ENCODE results near the gene DLX2. TPM values are rescaled to one million over a fixed set of nuclear protein-coding genes. Genes with fewer than 3 reads are reported as not detected.

The DLX2 gene
- total and polyA plus RNA-seq, 2 of the 13 experiments (the other 11 are each of a cell fraction or from before 2014, with no cell fraction given): 0.07 to 0.15 TPM

GRCh38 chr2:172053486-172053885 lies 49.2 kb downstream of the DLX2 start:
- no peaks in the 10 kb centered on the region for H4K20me1 ChIP-seq (ENCODE audit: insufficient read depth, low read length)
- ATAC-seq (no peak), FAIRE-seq (no peak), DNase-seq (ENCODE audit: low spot score) (no peak)
- no peak overlapping the region for H3K9ac ChIP-seq (ENCODE audit: insufficient read depth, low read depth, low read length)
- H3K36me3 ChIP-seq (replicated peaks in 1 of 2; ENCODE audit: control insufficient read depth in 1 of 2, insufficient read depth in 2 of 2, low read length in 2 of 2): no peaks in the 10 kb centered on the region
- intact Hi-C loops (cut with micrococcal nuclease; ENCODE audit: unreplicated experiment): loop anchor here (2.0 to 10.0 kb wide), 3 partner anchors 34 to 49 kb away; partner anchors contain the start of genes DLX1 and DLX2
- no peaks in the 10 kb centered on the region for H3K79me2 ChIP-seq (ENCODE audit: insufficient read depth, low read length)
- no TSS peak for BruUV-seq (replicated peaks)
- no peaks in the 10 kb centered on the region for H3K9me3 ChIP-seq (ENCODE audit: low read length)
- H2AFZ ChIP-seq (ENCODE audit: low read length): no peak overlapping the region
- in situ Hi-C loops (cut with HindIII; ENCODE audit: extremely low pct_ligation_motif_present, low pct_unique_long_range_greater_than_20kb): no loop called here
- no peaks in the 10 kb centered on the region for H3K27me3 ChIP-seq (ENCODE audit: control insufficient read depth in 1 of 2, insufficient read depth in 2 of 2, low read length in 2 of 2)
- peaks cover 52% of the 10 kb centered on the region for H3K4me1 ChIP-seq (ENCODE audit: insufficient read depth, low read length)
- H3K4me2 ChIP-seq (ENCODE audit: low read depth, low read length): no peak overlapping the region; the same call in 1 of the 2 replicates
- H3K27ac ChIP-seq (ENCODE audit: extremely low read length, insufficient read depth, low read length): no peak overlapping the region
- H3K4me3 ChIP-seq (replicated peaks in 1 of 3; ENCODE audit: insufficient read depth in 1 of 3, low read depth in 2 of 3, low read length in 3 of 3): no peak overlapping the region
- whole genome bisulfite sequencing (ENCODE audit: low lambda C conversion rate): 94% methylated on average over 1 of the region's 1 CpG
- CTCF ChIA-PET (ENCODE audit: low intra/inter-chr PET ratio, low total read pairs): no interaction called here
- POLR2A ChIA-PET: interaction anchor here (1.7 kb wide), 1 partner anchor 10 kb away, joined by 3 read pairs; no protein-coding TSS in a partner anchor
- TF ChIP-seq KLF11 (CRISPR knock-in tag; IDR thresholded peaks at IDR 0.05) (no peak), FOXM1 (CRISPR knock-in tag; IDR thresholded peaks at IDR 0.05) (no peak), FOXK1 (CRISPR knock-in tag; IDR thresholded peaks at IDR 0.05; ENCODE audit: borderline replicate concordance, low read depth) (no peak), HNRNPL (IDR thresholded peaks at IDR 0.05; ENCODE audit: low read depth, low read length) (no peak), WIZ (CRISPR knock-in tag; IDR thresholded peaks at IDR 0.05) (no peak), ZFP1 (CRISPR knock-in tag; IDR thresholded peaks at IDR 0.05) (no peak), HNF4A (CRISPR knock-in tag; IDR thresholded peaks at IDR 0.05) (no peak)
- TF ChIP-seq, protein P1, sequence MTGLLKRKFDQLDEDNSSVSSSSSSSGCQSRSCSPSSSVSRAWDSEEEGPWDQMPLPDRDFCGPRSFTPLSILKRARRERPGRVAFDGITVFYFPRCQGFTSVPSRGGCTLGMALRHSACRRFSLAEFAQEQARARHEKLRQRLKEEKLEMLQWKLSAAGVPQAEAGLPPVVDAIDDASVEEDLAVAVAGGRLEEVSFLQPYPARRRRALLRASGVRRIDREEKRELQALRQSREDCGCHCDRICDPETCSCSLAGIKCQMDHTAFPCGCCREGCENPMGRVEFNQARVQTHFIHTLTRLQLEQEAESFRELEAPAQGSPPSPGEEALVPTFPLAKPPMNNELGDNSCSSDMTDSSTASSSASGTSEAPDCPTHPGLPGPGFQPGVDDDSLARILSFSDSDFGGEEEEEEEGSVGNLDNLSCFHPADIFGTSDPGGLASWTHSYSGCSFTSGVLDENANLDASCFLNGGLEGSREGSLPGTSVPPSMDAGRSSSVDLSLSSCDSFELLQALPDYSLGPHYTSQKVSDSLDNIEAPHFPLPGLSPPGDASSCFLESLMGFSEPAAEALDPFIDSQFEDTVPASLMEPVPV (CRISPR knock-in tag; IDR thresholded peaks at IDR 0.05): no peak
- TF ChIP-seq, protein P2, sequence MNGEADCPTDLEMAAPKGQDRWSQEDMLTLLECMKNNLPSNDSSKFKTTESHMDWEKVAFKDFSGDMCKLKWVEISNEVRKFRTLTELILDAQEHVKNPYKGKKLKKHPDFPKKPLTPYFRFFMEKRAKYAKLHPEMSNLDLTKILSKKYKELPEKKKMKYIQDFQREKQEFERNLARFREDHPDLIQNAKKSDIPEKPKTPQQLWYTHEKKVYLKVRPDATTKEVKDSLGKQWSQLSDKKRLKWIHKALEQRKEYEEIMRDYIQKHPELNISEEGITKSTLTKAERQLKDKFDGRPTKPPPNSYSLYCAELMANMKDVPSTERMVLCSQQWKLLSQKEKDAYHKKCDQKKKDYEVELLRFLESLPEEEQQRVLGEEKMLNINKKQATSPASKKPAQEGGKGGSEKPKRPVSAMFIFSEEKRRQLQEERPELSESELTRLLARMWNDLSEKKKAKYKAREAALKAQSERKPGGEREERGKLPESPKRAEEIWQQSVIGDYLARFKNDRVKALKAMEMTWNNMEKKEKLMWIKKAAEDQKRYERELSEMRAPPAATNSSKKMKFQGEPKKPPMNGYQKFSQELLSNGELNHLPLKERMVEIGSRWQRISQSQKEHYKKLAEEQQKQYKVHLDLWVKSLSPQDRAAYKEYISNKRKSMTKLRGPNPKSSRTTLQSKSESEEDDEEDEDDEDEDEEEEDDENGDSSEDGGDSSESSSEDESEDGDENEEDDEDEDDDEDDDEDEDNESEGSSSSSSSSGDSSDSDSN (CRISPR knock-in tag; IDR thresholded peaks at IDR 0.05): no peak
